ENCODE data around the gene PRR12.

PRR12 gene

DNA sequence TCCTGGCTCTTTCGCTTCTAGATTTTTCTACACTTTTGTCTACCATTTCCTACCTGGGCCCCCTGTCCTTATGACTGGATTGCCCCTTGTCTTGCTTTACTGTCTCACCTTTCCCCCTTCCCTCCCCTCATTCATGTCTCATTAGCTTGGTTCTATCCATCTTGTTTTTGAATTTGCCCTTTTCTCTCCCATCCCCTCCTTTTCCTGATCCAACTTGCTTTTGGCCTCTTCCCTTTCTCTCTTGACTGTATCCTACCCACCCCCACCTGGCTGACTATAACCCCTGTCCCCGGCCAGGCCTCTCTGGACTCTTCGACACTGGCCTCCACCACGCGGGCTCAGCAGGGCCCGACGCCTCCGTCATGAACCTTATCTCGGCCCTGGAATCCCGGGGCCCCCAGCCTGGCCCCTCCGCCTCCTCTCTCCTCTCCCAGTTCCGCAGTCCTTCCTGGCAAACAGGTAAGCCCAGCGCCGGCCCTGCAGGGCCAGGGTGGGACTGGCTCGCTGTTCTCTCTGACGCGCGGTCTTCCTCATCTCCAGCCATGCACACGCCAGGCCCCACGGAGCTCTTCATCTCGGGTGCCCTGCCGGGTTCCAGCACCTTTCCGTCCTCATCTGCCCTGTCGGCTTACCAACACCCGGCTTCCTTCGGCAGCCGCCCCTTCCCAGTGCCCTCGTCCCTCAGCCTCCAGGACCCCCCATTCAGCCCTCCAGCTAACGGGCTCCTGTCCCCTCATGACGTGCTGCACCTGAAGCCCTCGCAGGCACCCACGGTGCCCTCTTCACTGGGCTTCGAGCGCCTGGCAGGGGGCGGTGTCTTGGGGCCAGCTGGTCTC is 3.4 kb downstream of the PRR12 start (continued):
- no peak for TF ChIP-seq SP7 (tag by site-specific recombination; IDR thresholded peaks at IDR 0.05)
- peak; percentile 51; the same call in 1 of the 2 replicates for TF ChIP-seq PRDM1 (tag by site-specific recombination; IDR thresholded peaks at IDR 0.05)

DNA sequence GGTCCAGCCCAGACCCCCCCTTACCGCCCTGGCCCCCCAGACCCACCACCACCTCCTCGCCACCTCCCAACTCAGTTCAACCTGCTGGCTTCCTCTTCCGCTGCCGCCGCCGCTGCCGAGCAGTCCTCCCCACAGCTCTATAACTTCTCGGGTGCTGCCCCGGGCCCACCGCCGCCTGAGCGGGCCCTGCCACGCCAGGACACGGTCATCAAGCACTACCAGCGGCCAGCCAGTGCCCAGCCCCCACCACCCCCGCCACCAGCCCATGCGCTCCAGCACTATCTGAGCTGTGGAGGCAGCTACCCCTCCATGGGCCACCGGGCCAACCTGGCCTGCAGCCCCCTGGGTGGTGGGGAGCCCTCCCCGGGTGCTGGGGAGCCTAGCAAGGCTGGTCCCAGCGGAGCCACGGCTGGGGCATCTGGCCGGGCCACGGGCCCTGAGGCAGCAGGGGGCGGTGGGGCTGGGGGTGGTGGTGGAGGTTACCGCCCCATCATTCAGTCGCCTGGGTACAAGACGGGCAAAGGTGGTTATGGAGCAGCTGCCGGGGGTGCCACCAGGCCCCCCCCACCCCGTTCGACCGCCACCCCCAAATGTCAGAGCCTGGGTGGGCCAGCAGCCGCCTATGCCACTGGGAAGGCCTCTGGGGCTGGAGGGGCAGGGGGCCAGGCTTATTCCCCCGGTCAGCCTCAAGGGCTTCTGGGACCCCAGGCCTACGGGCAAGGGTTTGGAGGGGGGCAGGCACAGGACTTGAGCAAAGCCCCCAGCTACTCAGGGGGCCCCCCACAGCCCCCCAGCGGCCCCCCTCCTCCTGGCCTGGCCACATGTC is 4.2 kb downstream of the PRR12 start:
- Histone ChIP-seq H3K9me3 (ENCODE audit: control insufficient read depth, insufficient read depth, low read depth, low read length) (no peaks in the 10 kb centered on the region), H3K4me3 (ENCODE audit: low read depth, low read length) (no peak overlapping the region), H3K4me1 (ENCODE audit: control insufficient read depth, insufficient read depth, low read length) (peaks cover 7% of the 10 kb centered on the region), H3K36me3 (ENCODE audit: control insufficient read depth in 2 of 2, insufficient read depth in 1 of 2, low read length in 2 of 2) (peaks cover 41 to 57% of the 10 kb centered on the region in 2 experiments), H3K27ac (ENCODE audit: extremely low read depth, low read depth, low read length) (no peak overlapping the region)
- CTCF ChIA-PET: interaction anchor here (1.0 kb wide), 1 partner anchor 30 kb away, joined by 3 read pairs; no protein-coding TSS in a partner anchor
- POLR2A ChIA-PET: interaction anchor here (0.6 to 1.7 kb wide), 4 partner anchors 15 to 69 kb away, joined by 3 to 5 read pairs (median 4); partner anchors contain the start of genes NOSIP and RRAS
- TF ChIP-seq, protein P1, sequence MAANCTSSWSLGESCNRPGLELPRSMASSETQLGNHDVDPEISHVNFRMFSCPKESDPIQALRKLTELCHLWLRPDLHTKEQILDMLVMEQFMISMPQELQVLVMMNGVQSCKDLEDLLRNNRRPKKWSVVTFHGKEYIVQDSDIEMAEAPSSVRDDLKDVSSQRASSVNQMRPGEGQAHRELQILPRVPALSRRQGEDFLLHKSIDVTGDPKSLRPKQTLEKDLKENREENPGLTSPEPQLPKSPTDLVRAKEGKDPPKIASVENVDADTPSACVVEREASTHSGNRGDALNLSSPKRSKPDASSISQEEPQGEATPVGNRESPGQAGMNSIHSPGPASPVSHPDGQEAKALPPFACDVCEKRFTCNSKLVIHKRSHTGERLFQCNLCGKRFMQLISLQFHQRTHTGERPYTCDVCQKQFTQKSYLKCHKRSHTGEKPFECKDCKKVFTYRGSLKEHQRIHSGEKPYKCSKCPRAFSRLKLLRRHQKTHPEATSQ (tag by site-specific recombination; IDR thresholded peaks at IDR 0.05): no peak
- TF ChIP-seq ZFP3 (tag by site-specific recombination; IDR thresholded peaks at IDR 0.05; ENCODE audit: low read depth) (no peak), KLF7 (tag by site-specific recombination; IDR thresholded peaks at IDR 0.05; ENCODE audit: borderline replicate concordance) (no peak)

DNA sequence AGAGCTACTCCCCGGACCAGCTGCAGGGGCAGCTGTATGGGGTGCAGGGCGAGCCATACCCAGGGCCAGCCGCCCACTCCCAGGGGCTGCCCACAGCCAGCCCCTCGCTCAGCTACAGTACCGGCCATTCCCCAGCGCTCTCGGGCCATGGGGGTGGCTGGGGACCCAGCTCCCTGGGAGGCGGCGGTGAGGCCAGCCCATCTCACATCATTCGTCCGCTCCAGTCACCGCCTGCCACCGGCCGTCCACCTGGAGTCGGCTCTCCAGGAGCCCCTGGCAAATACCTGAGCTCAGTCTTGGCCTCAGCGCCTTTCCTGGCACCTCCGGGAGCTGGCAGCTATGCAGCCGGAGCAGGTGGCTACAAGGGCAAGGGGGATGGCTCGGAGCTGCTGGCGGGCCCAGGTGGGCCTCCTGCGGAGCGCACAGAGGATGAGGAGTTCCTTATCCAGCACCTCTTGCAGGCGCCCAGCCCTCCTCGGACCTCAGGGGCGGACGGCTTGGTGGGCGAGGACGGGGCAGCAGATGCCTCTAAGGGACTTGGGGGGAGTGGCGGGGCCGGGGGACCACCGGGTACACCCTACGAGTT is 4.9 kb downstream of the PRR12 start:
- TF ChIP-seq ZNF549 (tag by site-specific recombination; IDR thresholded peaks at IDR 0.05): no peak
- H3K4me3 ChIP-seq (ENCODE audit: low read depth, low read length): no peak overlapping the region
- ChIA-PET POLR2A (interaction anchor here (1.2 to 1.7 kb wide), 3 partner anchors 15 to 68 kb away, joined by 3 to 5 read pairs (median 4); partner anchors contain the start of genes NOSIP and RRAS), CTCF (interaction anchor here (0.6 to 1.0 kb wide), 2 partner anchors 29 to 152 kb away, joined by 3 read pairs; no protein-coding TSS in a partner anchor)
- no peak overlapping the region for H3K27ac ChIP-seq (ENCODE audit: extremely low read depth, low read depth, low read length)
- peaks cover 48 to 63% of the 10 kb centered on the region in 2 experiments for H3K36me3 ChIP-seq (ENCODE audit: control insufficient read depth in 2 of 2, insufficient read depth in 1 of 2, low read length in 2 of 2)
- H3K9me3 ChIP-seq (ENCODE audit: control insufficient read depth, insufficient read depth, low read depth, low read length): no peaks in the 10 kb centered on the region
- H3K4me1 ChIP-seq (ENCODE audit: control insufficient read depth, insufficient read depth, low read length): peaks cover 7% of the 10 kb centered on the region

DNA sequence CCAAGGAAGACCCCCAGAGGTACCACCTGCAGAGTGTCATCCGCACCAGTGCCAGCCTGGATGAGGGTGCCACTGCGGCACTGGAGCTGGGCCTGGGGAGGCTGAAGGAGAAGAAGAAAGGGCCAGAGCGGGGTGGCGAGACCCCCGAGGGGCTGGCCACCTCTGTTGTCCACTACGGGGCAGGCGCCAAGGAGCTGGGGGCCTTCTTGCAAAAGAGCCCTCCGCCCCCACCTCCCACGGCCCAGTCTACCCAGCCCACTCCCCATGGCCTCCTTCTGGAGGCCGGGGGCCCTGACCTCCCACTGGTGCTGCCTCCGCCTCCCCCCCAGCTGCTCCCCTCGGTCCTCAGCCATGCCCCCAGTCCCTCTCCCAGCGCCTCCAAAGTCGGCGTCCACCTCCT is 5.4 kb downstream of the PRR12 start:
- Histone ChIP-seq H3K36me3 (ENCODE audit: control insufficient read depth in 2 of 2, insufficient read depth in 1 of 2, low read length in 2 of 2) (peaks cover 52 to 67% of the 10 kb centered on the region in 2 experiments), H3K27ac (ENCODE audit: extremely low read depth, low read depth, low read length) (no peak overlapping the region), H3K4me3 (ENCODE audit: low read depth, low read length) (no peak overlapping the region), H3K4me1 (ENCODE audit: control insufficient read depth, insufficient read depth, low read length) (peaks cover 7% of the 10 kb centered on the region), H3K9me3 (ENCODE audit: control insufficient read depth, insufficient read depth, low read depth, low read length) (no peaks in the 10 kb centered on the region)
- TF ChIP-seq ZFHX2 (tag by site-specific recombination; conservative IDR thresholded peaks at IDR 0.05) (peak; percentile 31), TCF7L2 (IDR thresholded peaks at IDR 0.05; ENCODE audit: borderline replicate concordance, low read depth, low read length) (no peak), EGR2 (tag by site-specific recombination; IDR thresholded peaks at IDR 0.05; ENCODE audit: low read depth) (peak; percentile 30; the same call in 1 of the 2 replicates), ZNF830 (tag by site-specific recombination; IDR thresholded peaks at IDR 0.05; ENCODE audit: low read depth) (no peak), ZNF48 (tag by site-specific recombination; IDR thresholded peaks at IDR 0.05) (no peak)
- ChIA-PET CTCF (interaction anchor here (0.6 to 1.0 kb wide), 4 partner anchors 29 to 540 kb away, joined by 3 to 6 read pairs (median 4); no protein-coding TSS in a partner anchor), POLR2A (interaction anchor here (1.2 to 1.7 kb wide), 3 partner anchors 16 to 68 kb away, joined by 3 to 5 read pairs (median 4); partner anchors contain the start of genes NOSIP and RRAS)

Data from HEK293 (cell line).